GM18868 (cell line): Measurements from ENCODE around the gene TEKT5.

Source experiments
- ATAC-seq: cut with Tn5 transposase; IDR thresholded peaks from one replicate; pipeline ENCODE4 v1.9.1; 2021; ENCODE audit warnings: mild to moderate bottlenecking, moderate library complexity; ENCODE audit not compliant: unreplicated experiment

Gene TEKT5

DNA sequence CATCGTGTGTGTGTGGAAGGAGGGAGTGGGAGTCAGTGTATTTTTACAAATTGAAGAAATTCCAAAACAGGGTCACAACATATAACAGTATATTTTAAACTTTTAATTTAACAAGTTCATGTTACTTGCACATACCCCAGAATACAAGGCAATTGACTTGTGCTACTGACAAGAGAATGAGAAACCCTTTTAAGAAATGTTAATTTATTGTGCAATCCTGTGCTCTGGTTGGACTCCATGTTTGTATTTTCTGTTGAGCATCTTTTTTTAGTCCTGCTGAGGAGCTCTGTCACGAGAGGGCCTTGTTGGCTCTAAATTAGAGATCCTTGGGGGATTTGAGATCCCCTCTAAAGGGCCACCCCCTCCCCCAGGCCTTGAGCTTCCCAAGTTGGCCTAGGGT, 113.2 kb downstream of the TEKT5 start:
- ATAC-seq = no peak

DNA sequence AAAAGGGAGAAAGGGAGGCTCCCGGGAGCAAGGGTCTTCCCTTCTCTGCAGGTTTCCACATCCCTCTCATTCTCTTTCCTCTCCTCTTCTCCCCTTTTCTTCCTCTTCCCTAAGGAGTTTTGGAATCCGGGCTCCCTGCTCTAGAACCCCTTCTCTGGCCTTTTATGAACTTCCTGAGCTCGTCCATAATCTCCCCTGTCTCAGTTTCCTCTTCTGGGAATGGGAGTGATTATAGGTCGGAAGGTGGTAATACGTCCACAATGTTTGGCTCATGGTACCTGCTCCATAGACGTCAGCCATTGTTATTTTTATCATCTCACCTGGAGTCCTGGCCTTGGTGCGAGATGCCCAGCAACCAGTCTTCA, 113.9 kb downstream of the TEKT5 start:
- ATAC-seq = no peak

DNA sequence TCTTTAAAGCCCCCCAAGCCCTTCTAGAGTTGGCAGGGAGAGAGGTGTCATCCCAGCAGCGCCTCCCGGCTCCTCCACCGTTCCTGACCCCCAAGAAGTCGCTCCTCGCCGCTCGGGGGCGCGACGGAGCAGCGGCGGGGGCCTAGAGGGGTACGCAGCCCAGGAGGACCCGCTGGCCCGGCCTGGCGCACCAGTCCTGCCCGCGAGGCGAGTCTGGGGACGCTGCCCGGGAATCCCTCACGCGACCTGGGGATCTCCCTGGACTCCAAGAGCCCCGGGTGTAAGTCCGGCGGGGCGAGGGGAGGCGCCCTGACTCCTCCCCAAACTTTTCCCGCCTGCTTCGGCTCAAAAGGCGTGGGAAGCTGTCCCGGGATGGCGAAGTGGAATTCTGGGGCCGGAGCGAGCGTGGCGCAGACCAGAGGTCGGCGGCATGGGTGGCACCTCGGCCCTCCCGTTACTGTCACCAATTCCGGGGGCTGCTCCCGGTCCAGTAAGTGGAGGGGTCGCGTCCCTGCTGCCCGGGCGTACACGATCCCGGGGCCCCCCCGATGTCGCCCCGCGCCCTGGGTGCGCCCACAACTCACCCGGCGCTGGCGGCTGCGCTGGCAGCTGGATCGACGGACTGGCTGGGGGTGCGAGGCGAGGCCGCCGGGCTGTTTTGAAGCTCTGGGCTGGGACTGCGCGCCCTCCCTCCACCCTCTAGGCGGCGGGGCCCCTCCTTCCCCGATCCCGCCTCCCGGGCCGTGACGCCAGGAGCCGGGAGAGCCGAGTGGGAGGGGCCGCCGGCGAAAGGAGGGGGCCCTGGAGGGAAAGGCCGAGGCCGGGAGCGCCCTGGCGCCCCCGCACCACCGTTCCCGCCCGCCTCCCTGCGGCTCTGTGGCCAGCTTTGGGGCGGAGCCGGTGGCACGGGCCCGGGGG, 114.5 kb downstream of the TEKT5 start, which contains the start of gene EMP2:
EMP2 (minus strand) TSS at position 634 of the 918 bp plus-strand sequence. CDS start 32,981 bp downstream, outside the sequence.
- ATAC-seq = no peak

DNA sequence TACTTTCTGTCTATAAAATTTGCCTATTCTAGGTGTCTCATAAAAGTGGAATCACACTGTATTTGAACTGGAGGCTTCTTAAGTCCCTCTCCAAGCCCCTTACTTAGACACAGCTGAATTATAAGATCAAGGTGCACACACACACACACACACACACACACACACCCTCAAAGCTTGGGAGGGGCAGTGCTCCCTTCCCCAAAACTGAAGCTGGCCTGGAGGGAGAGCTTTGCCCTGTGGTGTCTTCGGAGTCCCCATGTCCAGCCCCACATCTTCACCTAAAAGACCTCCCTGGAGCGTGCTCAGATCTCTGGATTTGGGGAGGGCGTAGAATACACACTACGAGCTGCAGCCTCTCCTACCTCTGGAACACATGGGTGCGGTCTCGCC, 115.2 kb downstream of the TEKT5 start:
- no peak for ATAC-seq

GRCh38 chr16:10578474-10579316, 116.0 kb downstream of the TEKT5 start:
- no peak for ATAC-seq
